Endothelial cell (in vitro differentiated cells): ENCODE data around the gene MISP. TPM values are rescaled to one million over a fixed set of nuclear protein-coding genes. Genes with fewer than 3 reads are reported as not detected.

Experiments
- DNase-seq: peaks from one replicate; pipeline ENCODE4 v3.0.0; 2021; ENCODE audit warnings: low spot score
- H3K27ac Mint-ChIP-seq: one replicate; pipeline ENCODE4 v1.8.0; 2021; ENCODE audit warnings: mixed read lengths, inconsistent platforms; ENCODE audit not compliant: unreplicated experiment
- H3K27me3 Mint-ChIP-seq: one replicate; pipeline ENCODE4 v1.8.0; 2021; ENCODE audit warnings: mild to moderate bottlenecking, moderate library complexity, mixed read lengths, inconsistent platforms; ENCODE audit not compliant: unreplicated experiment
- H3K36me3 Mint-ChIP-seq: one replicate; pipeline ENCODE4 v1.8.0; 2021; ENCODE audit warnings: mild to moderate bottlenecking, low read depth, mixed read lengths, inconsistent platforms; ENCODE audit not compliant: unreplicated experiment
- H3K4me1 Mint-ChIP-seq: one replicate; pipeline ENCODE4 v1.8.0; 2021; ENCODE audit warnings: mild to moderate bottlenecking, mixed read lengths, inconsistent platforms; ENCODE audit not compliant: unreplicated experiment
- H3K4me3 Mint-ChIP-seq: one replicate; pipeline ENCODE4 v1.8.0; 2021; ENCODE audit warnings: mild to moderate bottlenecking, mixed read lengths, inconsistent platforms; ENCODE audit not compliant: unreplicated experiment
- H3K9me3 Mint-ChIP-seq: one replicate; pipeline ENCODE4 v1.8.0; 2021; ENCODE audit warnings: mixed read lengths, inconsistent platforms; ENCODE audit not compliant: unreplicated experiment
- total RNA-seq: library from RNA; stranded (reverse); fragmentation: NEBNext Ultra II Directional; extraction: Animal tissue kit (Norgen Biotek cat#: 25700); gene quantifications from one replicate; pipeline ENCODE4 v1.2.1, GENCODE V29; 2021; ENCODE audit not compliant: unreplicated experiment
- TF ChIP-seq, protein P1 (sequence below): fragments of 200-600 bp; sonication (generic); IDR thresholded peaks from one replicate; pipeline ENCODE4 v1.5.0; 2021; ENCODE audit warnings: antibody characterized with exemption; ENCODE audit not compliant: unreplicated experiment

The MISP gene
- total RNA-seq, 1 donor from 2014 or later: not detected

DNA sequence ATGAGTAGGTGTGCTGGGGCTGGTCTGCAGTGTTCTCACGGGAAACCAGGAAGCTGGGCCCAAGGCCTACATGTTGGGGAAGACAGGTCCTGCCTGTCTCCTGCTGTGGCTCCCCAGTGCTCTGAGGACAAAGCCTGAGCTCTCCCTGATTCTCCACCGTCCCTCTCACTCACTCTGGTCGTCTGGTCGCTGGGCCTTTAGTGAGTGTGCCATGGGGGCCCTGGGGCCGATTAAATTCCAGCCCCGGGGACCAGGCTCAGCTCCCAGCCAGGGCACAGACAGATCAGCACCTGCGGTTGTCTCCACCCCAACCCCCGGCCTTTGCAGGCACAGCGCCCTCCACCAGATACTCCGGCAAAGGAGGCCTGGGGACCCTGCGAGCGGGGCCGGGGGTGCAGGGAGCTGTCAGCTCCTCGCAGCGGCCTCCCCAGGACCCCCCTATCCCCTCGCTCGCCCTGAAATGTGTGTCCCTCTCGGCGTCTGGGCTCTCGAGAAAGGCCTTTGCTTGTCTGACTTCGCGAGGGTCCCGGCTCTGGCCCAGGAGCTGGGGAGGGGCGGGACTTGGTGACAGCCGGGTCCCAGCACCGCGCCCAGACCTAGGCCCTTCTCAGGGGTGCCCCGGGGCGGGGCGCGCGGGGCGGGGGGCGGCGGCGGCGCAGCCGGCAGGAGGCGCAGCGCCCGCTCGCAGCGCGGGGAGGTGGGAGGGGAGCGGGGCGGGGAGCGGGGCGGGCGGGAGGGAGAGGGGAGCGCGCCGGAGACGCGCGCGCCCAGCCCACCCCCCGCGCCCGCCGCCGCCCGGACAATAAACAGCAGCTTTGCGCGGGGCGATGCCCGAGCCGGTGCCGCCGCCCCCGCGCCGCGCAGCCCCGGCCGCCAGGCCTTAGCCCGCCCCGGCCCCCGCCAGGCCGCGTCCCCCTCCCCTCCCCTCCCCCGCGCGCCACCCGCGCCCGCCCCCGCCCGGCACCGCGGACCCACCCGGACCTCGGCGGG lies 42.5 kb upstream of the MISP start, which contains the start of gene PALM:
TSS of gene PALM (plus strand) at position 782 of the 990 bp plus-strand sequence. CDS start 212 bp downstream, outside the sequence.
- H3K4me3 Mint-ChIP-seq: peak within 1 kb of the TSS; percentile 89
- H3K27ac Mint-ChIP-seq: peak within 1 kb of the TSS; percentile 30

DNA sequence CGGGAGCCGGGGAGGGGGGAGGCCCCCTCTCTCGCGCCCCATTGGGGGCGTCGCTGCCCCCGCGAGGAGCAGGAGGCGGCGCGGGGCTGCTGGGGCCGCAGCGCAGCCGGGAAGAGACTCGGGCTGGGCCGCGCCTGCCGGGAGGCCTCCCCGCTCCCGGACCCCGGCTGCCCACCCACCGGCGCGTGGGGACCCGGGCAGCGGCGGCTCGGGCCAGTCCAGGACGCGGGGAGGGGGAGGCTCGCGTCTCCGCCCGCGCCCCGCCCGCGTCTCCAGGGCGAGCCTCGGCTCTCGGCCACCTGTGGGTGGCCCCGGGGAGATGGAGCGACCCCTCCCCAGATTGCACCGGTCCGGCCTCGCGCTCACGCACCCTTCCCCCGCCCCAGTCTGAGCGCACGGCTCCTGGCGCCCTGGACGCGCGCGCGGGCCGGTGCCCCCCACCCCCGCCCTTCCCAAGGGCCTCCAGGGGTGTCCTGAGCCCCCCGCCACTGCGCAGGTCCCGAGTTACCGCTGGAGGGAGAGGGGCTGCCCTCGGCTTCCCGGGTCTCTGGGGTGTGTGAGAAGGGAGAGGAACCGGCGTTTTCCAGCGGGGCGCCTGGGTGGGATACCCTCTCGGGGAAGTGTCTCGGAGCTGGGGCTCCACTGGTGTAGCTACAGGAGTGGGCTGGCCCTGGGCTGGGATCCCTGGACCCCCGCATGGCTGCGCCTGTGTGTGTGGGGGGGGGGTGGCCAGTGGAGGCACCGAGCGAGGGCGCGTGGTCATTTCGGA lies 41.5 kb upstream of the MISP start:
- TF ChIP-seq, protein P1, sequence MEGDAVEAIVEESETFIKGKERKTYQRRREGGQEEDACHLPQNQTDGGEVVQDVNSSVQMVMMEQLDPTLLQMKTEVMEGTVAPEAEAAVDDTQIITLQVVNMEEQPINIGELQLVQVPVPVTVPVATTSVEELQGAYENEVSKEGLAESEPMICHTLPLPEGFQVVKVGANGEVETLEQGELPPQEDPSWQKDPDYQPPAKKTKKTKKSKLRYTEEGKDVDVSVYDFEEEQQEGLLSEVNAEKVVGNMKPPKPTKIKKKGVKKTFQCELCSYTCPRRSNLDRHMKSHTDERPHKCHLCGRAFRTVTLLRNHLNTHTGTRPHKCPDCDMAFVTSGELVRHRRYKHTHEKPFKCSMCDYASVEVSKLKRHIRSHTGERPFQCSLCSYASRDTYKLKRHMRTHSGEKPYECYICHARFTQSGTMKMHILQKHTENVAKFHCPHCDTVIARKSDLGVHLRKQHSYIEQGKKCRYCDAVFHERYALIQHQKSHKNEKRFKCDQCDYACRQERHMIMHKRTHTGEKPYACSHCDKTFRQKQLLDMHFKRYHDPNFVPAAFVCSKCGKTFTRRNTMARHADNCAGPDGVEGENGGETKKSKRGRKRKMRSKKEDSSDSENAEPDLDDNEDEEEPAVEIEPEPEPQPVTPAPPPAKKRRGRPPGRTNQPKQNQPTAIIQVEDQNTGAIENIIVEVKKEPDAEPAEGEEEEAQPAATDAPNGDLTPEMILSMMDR: no peak
- no peaks in the 10 kb centered on the region for H3K36me3 Mint-ChIP-seq
- H3K4me1 Mint-ChIP-seq: peaks cover 2% of the 10 kb centered on the region
- no peak for DNase-seq
- peaks cover 6% of the 10 kb centered on the region for H3K27me3 Mint-ChIP-seq
- no peak overlapping the region for H3K27ac Mint-ChIP-seq
- peak overlapping the region; percentile 67 for H3K4me3 Mint-ChIP-seq
- no peaks in the 10 kb centered on the region for H3K9me3 Mint-ChIP-seq

More for the DNA sequence above, 42.5 kb upstream of the MISP start, which contains the start of gene PALM:
- Mint-ChIP-seq H3K4me1 (peaks cover 2% of the 10 kb centered on the region), H3K9me3 (no peaks in the 10 kb centered on the region), H3K36me3 (no peaks in the 10 kb centered on the region), H3K27me3 (peaks cover 6% of the 10 kb centered on the region)
- peak; percentile 48 for DNase-seq
- TF ChIP-seq, protein P1: no peak

DNA sequence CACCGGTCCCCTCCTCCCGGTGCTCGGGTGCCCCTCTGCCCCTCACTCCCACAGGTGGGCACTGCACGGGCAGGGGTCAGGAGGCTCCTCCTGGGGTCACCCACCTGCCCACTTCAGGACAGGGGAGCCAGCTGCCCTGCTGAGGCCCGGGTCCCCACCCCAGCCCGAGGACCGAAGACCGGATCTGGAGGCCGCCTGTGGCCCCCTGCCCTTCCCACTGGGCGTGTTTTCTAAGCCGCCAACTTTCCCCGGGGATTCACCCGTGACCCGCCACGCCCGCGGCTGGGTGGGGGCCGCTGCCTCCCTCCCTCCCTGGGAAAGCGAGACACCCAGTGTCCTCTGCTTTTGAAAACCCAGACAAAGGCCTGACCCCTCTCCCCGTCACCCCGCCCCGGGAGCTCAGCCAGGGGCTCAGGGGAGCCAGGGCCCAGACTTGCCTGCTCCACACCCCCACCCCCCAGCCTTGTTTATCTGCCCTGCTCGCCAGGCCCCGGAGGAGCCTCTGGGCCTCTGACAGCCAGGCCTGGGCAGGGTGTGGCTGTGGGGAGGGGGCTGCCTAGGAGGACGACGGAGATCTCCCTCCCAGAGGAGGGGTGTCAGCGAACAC lies 40.8 kb upstream of the MISP start:
- no peaks in the 10 kb centered on the region for H3K9me3 Mint-ChIP-seq
- no peak overlapping the region for H3K27ac Mint-ChIP-seq
- no peak for DNase-seq
- H3K27me3 Mint-ChIP-seq: peaks cover 6% of the 10 kb centered on the region
- TF ChIP-seq, protein P1: no peak
- H3K4me3 Mint-ChIP-seq: no peak overlapping the region
- H3K36me3 Mint-ChIP-seq: no peaks in the 10 kb centered on the region
- H3K4me1 Mint-ChIP-seq: peaks cover 2% of the 10 kb centered on the region

DNA sequence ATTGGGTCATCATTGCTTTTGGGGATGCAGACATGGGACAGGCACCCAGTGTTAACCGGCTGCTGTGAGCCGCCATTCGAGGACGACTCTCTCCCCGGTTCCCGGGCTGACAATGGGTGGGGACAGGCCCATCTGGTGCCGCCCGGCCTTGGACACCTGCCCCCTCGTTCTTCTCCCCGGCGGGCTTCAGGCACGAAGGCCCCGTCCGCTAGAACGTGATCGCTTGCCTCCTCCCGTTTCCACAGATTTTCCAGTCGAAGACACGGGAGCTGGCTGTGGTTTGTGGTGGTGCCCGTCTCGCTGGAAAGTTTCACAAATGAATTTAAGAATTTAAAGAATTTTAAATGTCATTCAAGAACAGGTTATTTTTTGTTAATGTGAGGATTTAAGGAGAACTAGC lies 40.1 kb upstream of the MISP start:
- Mint-ChIP-seq H3K9me3 (peaks cover 4% of the 10 kb centered on the region), H3K27ac (no peak overlapping the region), H3K4me1 (peaks cover 2% of the 10 kb centered on the region), H3K4me3 (no peak overlapping the region), H3K27me3 (peaks cover 9% of the 10 kb centered on the region), H3K36me3 (peaks cover 7% of the 10 kb centered on the region)
- no peak for DNase-seq
- TF ChIP-seq, protein P1: no peak
